HG03520 (cell line): Measurements from ENCODE around the gene GALNT10.

Experiments used
- ATAC-seq: cut with Tn5 transposase; IDR thresholded peaks from one replicate; pipeline ENCODE4 v1.9.1; 2021; ENCODE audit warnings: mild to moderate bottlenecking, moderate library complexity; ENCODE audit not compliant: unreplicated experiment

GALNT10 gene

GRCh38 chr5:154317916-154318315 lies 127.4 kb downstream of the GALNT10 start:
- no peak for ATAC-seq

GRCh38 chr5:154318691-154319090 lies 128.2 kb downstream of the GALNT10 start:
- ATAC-seq: no peak

DNA sequence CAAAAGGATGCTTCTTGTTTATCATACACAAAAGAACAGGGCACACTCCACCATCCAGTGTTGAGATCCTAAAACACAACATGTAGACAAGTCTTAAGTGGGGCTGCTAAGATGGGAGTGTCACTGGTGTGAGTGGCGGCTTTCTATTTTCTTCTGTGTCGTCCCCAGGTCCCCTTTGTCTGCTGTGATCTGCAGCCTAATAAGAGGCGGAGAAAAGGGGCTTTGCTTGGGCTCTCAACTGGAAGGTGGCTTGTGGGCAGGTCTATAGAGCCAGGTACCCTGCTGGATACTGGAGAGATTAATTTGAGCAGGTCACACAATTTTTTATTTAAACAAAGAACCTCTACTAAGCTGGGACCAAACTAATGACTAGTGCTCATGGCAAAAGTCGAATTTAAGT lies 129.2 kb downstream of the GALNT10 start:
- ATAC-seq: no peak

DNA sequence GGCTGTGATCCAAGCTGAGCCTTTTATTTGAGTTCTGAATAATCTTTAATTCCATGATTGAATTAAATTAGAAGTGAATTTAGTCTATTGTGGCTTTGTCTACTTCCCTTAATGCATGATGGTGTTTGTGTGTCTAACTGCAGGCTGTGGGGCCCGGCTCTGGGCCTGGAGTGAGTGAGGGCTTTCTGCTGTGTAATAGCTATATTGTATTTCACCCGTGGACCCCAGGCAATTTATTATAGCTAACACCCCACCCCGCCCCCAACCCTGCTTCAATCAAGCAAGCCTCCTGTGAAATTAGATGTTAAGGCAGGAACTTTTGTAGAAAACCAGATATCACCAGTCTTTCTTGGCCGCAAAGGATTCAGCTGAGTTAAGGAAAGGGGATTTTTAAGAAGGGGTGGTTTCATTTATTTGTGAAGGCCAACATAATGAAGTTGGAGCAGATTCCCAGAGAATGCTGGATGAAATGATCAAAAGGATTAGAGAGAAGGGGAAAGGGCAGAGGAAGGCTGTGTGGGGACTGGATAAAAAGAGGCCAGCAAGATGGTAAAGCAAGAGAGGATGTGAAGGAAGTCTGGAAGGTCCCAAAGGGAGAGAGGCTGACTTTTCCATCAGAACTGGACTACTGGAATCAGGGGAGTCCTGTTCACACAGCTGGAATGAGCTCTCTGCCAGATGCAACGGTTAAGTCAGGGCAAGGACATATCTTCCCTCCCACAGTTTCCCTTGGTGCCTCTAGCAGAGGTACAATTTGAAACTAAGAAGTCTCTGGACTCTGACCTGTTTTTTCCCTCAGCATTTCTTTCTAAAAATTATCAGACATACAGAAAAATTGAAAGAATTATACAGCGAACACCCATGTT lies 129.9 kb downstream of the GALNT10 start:
- ATAC-seq: no peak

DNA sequence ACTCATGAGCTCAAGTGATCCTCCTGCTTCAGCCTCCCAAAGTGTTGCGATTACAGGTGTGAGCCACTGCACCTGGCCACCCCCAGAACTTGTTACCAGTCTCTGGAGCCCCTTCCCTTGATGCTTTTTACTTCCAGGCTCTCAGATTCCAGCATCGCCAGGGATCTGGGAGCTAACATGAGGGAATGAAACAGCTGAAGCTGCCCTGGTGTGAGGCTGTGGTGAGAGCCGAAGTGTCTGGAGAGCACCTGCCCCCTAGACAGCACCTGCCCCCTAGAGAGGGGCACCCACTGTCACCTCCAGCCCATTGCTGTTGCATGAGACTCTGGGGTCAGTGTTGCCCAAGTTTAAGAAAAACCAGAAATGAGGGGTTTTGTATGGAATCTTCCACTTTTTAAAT lies 131.0 kb downstream of the GALNT10 start:
- no peak for ATAC-seq

DNA sequence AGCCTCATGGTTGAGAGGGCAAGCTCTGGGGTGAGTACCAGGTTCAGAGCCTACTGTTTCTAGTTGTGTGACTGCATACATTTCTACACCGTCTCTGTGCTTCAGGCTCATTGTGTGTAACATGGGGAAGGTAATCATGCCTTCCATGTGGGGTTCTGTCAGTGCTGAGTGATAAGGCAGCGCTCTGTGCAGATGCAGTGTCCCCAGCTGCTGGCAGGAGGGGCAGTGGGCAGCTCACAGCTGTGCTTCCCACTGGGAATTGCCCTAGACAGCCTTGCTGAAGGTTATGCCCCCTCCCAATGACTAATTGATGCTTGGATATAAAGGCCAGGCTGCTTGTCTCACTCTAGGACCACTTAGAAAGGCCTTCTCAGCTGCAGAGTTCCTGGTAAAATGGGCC lies 133.5 kb downstream of the GALNT10 start:
- no peak for ATAC-seq

DNA sequence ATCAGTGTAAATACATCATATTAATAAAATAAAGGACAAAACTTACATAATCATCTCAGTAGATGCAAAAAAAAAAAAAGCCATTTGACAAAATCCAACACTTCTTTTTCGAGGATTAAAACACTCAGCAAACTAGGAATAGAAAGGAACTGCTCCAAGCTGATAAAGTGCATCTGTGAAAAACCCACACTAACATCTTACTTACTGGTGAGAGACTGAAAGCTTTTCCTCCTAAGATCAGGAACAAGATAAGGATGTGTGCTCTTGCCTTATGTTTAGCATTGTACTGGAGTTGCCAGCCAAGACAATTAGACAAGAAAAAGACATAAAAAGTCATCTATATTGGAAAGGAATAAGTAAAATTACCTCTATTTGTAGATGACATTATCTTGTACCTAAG lies 135.0 kb downstream of the GALNT10 start:
- ATAC-seq: no peak

GRCh38 chr5:154329062-154329461 lies 138.5 kb downstream of the GALNT10 start:
- no peak for ATAC-seq

GRCh38 chr5:154329519-154330040 lies 139.0 kb downstream of the GALNT10 start:
- ATAC-seq: no peak

- ATAC-seq: no peak
Observed at GRCh38 chr5:154330097-154330667, 139.6 kb downstream of the GALNT10 start.

GRCh38 chr5:154331232-154331631 lies 140.7 kb downstream of the GALNT10 start:
- ATAC-seq: no peak

DNA sequence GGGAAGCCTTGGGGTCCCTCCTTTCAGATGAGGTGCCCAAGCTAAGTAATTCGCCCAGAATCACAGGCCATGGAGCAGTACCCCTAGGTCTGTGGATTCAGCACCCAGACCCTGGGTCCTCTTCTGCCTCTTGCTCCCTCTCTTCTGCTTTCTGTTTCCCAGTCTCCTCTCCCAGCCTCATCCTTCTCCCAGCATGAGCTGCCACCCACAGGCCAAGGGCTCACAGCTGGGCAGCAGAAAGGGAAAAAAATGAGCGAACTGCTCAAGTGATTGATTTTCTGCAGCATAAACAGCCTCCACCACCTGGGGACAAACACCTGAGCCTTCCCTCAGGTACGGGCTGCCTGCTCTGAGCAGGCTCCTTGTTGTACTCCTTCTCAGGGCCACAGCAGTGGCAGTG lies 141.4 kb downstream of the GALNT10 start:
- ATAC-seq: no peak

DNA sequence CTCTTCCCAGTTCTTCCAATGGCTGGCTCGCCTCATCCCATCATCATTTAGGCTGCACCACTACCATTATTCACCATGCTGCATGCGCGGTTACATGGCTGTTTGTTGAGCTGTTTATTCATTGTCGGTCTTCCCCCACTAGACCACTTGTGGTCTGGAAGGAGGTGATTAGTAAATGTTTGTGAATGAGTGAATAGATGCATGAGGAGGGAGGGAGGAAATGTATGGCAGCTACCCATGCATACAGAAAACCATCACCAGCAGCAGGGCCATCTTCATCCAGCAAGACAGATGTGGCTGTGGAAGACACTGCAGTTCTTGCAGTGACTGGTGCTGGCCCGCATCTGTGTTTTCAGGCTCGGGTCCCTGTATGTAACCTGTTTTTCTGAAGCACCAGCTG lies 141.9 kb downstream of the GALNT10 start:
- no peak for ATAC-seq

- ATAC-seq: no peak
Observed at GRCh38 chr5:154333016-154333415, 142.5 kb downstream of the GALNT10 start.

GRCh38 chr5:154334406-154335064 lies 144.0 kb downstream of the GALNT10 start:
- ATAC-seq: no peak

DNA sequence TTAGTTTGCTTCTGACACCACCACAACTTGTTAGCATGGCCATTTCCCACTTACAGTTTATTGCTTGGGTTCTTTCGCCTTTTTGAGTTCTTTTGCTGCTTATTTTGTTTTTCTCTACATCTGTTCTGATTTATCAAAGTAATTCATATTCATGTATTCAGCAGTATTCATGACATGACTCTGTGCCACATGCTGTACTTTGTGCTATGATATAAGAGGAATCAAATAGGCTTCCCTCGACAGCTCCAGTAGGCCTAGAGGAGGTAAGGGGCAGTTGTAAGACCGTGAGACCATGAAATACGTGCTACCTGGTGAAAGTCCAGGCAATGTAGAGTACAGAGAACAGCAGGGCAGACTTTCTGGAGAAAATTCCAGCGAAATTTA lies 144.5 kb downstream of the GALNT10 start:
- no peak for ATAC-seq

- ATAC-seq: no peak
Observed at GRCh38 chr5:154341620-154342019, 151.1 kb downstream of the GALNT10 start.

GRCh38 chr5:154342211-154342610 lies 151.7 kb downstream of the GALNT10 start:
- ATAC-seq: no peak

DNA sequence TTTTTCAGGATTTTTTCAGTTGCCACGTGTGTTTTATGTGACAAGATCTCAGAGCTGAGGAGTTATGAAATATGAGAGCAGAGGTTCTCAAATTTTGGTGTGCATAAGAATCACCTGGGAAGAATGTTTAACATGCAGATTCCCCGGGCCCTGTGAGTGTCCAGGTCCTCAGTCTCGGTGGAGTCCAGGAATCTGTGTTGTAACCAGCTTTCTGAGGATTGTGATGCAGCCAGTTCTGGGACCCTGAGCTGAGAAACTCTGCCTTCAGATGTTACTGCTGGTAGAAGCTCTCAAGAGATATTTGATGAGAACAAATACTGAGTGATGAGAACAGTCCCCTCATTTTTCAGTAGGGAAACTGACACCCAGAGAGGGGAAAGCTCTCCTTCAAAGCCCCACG lies 152.4 kb downstream of the GALNT10 start:
- ATAC-seq: no peak

DNA sequence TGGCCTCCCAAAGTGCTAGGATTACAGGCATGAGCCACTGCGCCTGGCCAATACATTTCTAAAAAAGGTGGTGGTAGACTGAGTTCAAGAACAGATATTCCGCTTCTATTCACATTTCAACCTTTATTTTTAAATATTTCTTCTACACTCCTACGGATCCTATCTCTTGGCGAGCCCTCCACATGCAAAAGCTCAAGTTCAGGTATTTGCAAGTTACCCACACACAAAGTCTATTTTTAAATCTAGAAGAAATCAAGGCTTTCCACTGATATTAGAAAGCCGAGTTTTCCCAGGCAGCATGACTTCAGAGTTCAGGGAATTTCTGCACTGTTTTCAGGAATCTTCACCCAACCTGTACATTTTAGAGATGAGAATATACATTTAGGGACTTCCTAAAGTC lies 153.9 kb downstream of the GALNT10 start:
- no peak for ATAC-seq

GRCh38 chr5:154345255-154345952 lies 154.9 kb downstream of the GALNT10 start:
- ATAC-seq: peak; percentile 66
